ENCODE measurements around the gene ERN1.

GRCh38 chr17:64148699-64149098 is 18.8 kb upstream of the ERN1 start:
- TF ChIP-seq EZH2phosphoT487 (IDR thresholded peaks at IDR 0.05; ENCODE audit: low read depth, severe bottlenecking, unreplicated experiment): no peak
- TF ChIP-seq, protein P1, sequence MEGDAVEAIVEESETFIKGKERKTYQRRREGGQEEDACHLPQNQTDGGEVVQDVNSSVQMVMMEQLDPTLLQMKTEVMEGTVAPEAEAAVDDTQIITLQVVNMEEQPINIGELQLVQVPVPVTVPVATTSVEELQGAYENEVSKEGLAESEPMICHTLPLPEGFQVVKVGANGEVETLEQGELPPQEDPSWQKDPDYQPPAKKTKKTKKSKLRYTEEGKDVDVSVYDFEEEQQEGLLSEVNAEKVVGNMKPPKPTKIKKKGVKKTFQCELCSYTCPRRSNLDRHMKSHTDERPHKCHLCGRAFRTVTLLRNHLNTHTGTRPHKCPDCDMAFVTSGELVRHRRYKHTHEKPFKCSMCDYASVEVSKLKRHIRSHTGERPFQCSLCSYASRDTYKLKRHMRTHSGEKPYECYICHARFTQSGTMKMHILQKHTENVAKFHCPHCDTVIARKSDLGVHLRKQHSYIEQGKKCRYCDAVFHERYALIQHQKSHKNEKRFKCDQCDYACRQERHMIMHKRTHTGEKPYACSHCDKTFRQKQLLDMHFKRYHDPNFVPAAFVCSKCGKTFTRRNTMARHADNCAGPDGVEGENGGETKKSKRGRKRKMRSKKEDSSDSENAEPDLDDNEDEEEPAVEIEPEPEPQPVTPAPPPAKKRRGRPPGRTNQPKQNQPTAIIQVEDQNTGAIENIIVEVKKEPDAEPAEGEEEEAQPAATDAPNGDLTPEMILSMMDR (IDR thresholded peaks at IDR 0.05; ENCODE audit: poor library complexity): no peak
